HL-60 (cell line): ENCODE measurements around the gene PERCC1.

Experiments
- POLR2AphosphoS5 ChIP-seq: IDR thresholded peaks from 2 replicates; pipeline ENCODE4 v1.6.1; 2012; ENCODE audit warnings: low read depth
- TF ChIP-seq, protein P1 (sequence below): IDR thresholded peaks from one replicate; pipeline ENCODE4 v1.5.1; 2011; ENCODE audit warnings: low read length, control low read depth, inconsistent platforms; ENCODE audit not compliant: insufficient read depth
- TF ChIP-seq, protein P2 (sequence below): IDR thresholded peaks from 2 replicates; pipeline ENCODE4 v1.6.1; 2012; ENCODE audit warnings: low read depth; ENCODE audit not compliant: insufficient replicate concordance

DNA sequence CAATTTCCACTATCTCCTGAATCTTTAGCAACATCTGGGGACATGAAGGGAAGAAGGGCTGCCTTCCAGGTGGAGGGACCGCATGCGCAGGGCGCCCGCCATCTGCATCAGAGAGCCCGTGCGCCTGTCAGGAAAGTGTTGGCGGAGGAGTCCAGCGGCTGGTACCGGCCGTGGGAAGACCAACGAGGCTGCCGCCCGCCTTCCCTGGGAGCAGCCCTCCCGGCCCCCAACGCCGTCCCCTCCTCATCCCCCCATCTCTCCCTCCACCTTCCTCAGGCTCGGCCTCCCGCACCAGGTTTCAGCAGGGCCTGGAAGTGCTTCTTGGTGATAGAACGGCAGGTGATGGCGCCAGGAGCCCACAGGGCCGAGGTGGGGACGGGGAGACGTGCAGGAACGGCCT is 35.2 kb downstream of the PERCC1 start:
- no peak for TF ChIP-seq POLR2AphosphoS5
- TF ChIP-seq, protein P1, sequence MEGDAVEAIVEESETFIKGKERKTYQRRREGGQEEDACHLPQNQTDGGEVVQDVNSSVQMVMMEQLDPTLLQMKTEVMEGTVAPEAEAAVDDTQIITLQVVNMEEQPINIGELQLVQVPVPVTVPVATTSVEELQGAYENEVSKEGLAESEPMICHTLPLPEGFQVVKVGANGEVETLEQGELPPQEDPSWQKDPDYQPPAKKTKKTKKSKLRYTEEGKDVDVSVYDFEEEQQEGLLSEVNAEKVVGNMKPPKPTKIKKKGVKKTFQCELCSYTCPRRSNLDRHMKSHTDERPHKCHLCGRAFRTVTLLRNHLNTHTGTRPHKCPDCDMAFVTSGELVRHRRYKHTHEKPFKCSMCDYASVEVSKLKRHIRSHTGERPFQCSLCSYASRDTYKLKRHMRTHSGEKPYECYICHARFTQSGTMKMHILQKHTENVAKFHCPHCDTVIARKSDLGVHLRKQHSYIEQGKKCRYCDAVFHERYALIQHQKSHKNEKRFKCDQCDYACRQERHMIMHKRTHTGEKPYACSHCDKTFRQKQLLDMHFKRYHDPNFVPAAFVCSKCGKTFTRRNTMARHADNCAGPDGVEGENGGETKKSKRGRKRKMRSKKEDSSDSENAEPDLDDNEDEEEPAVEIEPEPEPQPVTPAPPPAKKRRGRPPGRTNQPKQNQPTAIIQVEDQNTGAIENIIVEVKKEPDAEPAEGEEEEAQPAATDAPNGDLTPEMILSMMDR: no peak
- TF ChIP-seq, protein P2, sequence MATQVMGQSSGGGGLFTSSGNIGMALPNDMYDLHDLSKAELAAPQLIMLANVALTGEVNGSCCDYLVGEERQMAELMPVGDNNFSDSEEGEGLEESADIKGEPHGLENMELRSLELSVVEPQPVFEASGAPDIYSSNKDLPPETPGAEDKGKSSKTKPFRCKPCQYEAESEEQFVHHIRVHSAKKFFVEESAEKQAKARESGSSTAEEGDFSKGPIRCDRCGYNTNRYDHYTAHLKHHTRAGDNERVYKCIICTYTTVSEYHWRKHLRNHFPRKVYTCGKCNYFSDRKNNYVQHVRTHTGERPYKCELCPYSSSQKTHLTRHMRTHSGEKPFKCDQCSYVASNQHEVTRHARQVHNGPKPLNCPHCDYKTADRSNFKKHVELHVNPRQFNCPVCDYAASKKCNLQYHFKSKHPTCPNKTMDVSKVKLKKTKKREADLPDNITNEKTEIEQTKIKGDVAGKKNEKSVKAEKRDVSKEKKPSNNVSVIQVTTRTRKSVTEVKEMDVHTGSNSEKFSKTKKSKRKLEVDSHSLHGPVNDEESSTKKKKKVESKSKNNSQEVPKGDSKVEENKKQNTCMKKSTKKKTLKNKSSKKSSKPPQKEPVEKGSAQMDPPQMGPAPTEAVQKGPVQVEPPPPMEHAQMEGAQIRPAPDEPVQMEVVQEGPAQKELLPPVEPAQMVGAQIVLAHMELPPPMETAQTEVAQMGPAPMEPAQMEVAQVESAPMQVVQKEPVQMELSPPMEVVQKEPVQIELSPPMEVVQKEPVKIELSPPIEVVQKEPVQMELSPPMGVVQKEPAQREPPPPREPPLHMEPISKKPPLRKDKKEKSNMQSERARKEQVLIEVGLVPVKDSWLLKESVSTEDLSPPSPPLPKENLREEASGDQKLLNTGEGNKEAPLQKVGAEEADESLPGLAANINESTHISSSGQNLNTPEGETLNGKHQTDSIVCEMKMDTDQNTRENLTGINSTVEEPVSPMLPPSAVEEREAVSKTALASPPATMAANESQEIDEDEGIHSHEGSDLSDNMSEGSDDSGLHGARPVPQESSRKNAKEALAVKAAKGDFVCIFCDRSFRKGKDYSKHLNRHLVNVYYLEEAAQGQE: no peak
